GM18505 (cell line): ENCODE data around the gene CYBA.

Source experiments
- ATAC-seq: cut with Tn5 transposase; IDR thresholded peaks from one replicate; pipeline ENCODE4 v1.9.1; 2021; ENCODE audit not compliant: unreplicated experiment
- POLR2A ChIP-seq: IDR thresholded peaks from 4 replicates; pipeline ENCODE4 v1.6.1; 2011; ENCODE audit warnings: borderline replicate concordance; ENCODE audit not compliant: insufficient read depth, insufficient read length; ENCODE audit errors: extremely low read depth

Gene CYBA

GRCh38 chr16:88640498-88641247 lies 10.2 kb downstream of the CYBA start:
- ATAC-seq = no peak
- TF ChIP-seq POLR2A = no peak

DNA sequence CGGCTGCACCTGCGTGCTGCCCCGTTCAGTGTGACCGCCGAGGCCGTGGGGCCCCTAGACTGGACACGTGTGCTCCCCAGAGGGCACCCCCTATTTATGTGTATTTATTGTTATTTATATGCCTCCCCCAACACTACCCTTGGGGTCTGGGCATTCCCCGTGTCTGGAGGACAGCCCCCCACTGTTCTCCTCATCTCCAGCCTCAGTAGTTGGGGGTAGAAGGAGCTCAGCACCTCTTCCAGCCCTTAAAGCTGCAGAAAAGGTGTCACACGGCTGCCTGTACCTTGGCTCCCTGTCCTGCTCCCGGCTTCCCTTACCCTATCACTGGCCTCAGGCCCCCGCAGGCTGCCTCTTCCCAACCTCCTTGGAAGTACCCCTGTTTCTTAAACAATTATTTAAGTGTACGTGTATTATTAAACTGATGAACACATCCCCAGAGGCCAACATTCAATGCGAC lies 10.8 kb downstream of the CYBA start:
- no peak for ATAC-seq
- TF ChIP-seq POLR2A = no peak

GRCh38 chr16:88639231-88640038 lies 11.4 kb downstream of the CYBA start:
- ATAC-seq = no peak
- TF ChIP-seq POLR2A = no peak

GRCh38 chr16:88638323-88639230 lies 12.3 kb downstream of the CYBA start, which contains the start of gene IL17C:
TSS of gene IL17C (plus strand) at chr16:88638572. CDS start at chr16:88638642, 70 bp downstream.
- no peak for TF ChIP-seq POLR2A
- ATAC-seq = no peak

DNA sequence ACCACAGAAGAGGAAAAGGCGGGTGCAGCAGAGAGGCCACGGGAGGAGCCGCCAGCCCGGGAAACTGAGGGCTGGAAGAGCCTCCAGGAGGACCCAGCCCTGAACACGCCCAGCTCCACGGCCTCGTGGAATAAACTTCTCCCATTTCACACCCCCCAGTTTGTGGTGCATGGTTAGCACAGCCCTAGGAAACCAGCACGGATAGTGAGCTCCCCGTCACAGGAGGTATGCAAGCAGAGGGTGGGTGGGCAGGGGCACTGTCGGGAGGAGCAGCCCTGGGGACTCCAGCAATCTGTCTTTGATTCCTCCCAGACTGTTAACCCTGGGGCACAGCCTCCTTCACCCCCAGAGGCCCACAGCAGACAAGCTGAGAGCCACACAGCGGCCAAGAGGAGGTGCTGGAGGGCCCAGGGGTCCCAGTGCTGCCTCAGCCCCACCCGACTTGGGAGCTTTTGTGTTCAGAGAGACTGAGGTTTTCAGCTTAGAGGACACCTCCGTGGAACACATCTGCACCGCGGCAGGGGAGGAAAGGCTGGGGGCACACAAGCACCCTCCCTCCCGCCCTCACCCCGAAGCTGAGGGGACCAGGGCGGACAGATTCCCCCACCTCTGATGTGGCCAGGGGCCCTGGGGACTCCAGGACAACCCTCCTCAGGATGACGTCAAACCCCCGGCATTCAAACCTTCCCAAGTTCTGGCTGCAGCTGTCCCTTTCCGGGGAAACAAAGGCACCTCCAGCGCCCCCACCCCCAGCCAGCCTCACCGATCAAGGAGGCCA lies 14.2 kb downstream of the CYBA start:
- no peak for ATAC-seq
- no peak for TF ChIP-seq POLR2A

- ATAC-seq = no peak
- TF ChIP-seq POLR2A = no peak
These were observed 15.1 kb downstream of the CYBA start for GRCh38 chr16:88635671-88636319.

DNA sequence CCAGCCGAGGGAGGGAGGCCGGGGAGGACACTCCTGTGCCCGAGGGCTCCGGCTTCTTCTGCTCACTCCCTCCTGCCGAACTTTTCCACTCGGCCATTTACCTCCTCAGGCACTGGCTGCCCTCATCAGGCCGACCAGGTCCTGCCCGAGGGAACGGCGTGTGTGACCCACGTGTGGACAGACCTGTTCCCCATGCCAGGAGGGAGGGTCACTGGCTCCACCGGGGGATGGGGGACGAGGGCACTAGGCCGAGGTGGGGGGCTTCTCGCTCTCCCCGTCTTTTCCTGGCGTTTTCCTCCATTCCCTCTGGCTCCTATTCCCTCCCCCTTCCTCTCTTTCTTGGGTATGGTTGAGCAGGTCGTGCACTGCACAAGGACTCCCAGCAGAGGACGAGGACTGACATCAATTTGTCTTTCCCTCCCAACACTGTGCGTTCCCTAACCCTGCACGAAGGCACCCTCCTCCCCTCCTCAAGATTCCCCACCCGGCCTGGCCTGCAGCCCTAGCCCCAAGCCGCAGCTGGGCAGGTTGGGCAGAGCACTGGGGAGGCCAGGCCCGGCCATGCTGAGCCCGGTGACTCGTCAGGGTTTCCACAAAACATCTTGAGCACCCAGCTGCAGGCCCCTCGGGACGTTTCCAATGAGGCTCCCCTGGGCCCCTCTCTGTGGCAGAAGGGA lies 15.7 kb downstream of the CYBA start:
- TF ChIP-seq POLR2A = no peak
- ATAC-seq = no peak

GRCh38 chr16:88634141-88634993 lies 16.5 kb downstream of the CYBA start:
- ATAC-seq = peak; percentile 45
- TF ChIP-seq POLR2A = no peak

DNA sequence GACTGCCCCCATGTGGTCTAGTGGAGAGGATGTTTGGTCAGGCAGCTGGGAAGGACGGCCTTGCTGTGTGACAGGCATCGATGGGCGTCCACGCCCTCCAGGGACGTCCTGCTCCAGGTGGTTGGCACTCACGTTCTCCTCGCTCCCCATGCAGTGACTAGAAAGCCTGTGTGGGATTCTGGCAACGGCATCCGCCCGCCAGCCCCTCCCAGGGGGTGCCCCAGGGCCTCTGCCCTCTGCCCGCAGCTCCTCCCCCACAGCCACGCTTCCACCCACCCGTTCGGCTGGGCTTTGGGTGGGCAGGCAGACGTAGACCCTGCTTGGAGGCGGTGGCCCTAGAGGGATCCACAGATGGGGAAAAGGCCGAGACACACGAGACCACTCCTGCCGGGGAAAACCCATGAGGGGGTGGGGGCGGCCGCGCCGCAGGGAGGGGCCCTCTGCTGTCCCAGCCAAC lies 17.1 kb downstream of the CYBA start:
- TF ChIP-seq POLR2A = no peak
- no peak for ATAC-seq

DNA sequence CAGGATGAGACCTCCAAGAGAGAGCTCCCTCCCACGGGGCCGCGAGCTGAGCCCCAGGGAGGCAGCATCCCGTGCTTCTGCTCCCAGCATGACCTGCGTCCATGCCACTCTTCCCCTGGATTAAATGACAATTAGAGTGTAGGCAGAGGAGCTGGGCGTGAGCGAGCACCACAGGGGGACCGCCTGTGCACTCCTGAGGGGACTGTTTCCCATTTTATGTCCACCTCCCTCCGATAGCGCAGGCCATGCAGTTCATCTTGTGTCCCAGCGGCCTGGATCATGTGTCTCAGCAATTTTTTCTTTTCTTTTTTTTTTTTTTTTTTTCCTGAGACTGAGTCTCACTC lies 18.3 kb downstream of the CYBA start:
- no peak for TF ChIP-seq POLR2A
- ATAC-seq = no peak
